GM18907 (cell line): ENCODE data around the gene PACSIN1.
A peak's percentile ranks its signal among the peaks of the same experiment; 100 is the strongest.

Experiments used
- ATAC-seq: cut with Tn5 transposase; IDR thresholded peaks from one replicate; pipeline ENCODE4 v1.9.1; 2021; ENCODE audit warnings: mild to moderate bottlenecking, moderate library complexity; ENCODE audit not compliant: unreplicated experiment

Gene PACSIN1

GRCh38 chr6:34465531-34466241, at the start of gene PACSIN1:
Gene PACSIN1 (plus strand): TSS chr6:34466076. CDS start chr6:34526306, 60,230 bp downstream.
- no peak for ATAC-seq

GRCh38 chr6:34416877-34417371, 49.0 kb upstream of the PACSIN1 start:
- ATAC-seq, result no peak

GRCh38 chr6:34418367-34418766, 47.5 kb upstream of the PACSIN1 start:
- no peak for ATAC-seq

- ATAC-seq, result no peak
Observed at GRCh38 chr6:34423254-34423653, 42.6 kb upstream of the PACSIN1 start.

- ATAC-seq, result no peak
Observed at GRCh38 chr6:34424200-34425131, 41.4 kb upstream of the PACSIN1 start.

GRCh38 chr6:34425132-34425497, 40.8 kb upstream of the PACSIN1 start:
- ATAC-seq, result peak; percentile 15

GRCh38 chr6:34425498-34426410, 40.1 kb upstream of the PACSIN1 start, which contains the start of gene RPS10:
Gene RPS10 (minus strand): TSS chr6:34426069. CDS start chr6:34425221, 848 bp downstream.
- peak; percentile 82 for ATAC-seq

GRCh38 chr6:34435916-34436315, 30.0 kb upstream of the PACSIN1 start:
- ATAC-seq, result no peak

- no peak for ATAC-seq
Observed at GRCh38 chr6:34436803-34437643, 28.9 kb upstream of the PACSIN1 start.

- no peak for ATAC-seq
Observed at GRCh38 chr6:34437644-34437970, 28.3 kb upstream of the PACSIN1 start.

GRCh38 chr6:34438705-34439104, 27.2 kb upstream of the PACSIN1 start:
- ATAC-seq, result no peak

- ATAC-seq, result no peak
Observed at GRCh38 chr6:34439442-34439841, 26.4 kb upstream of the PACSIN1 start.

- ATAC-seq, result no peak
Observed at GRCh38 chr6:34441526-34441925, 24.4 kb upstream of the PACSIN1 start.

GRCh38 chr6:34445313-34445860, 20.5 kb upstream of the PACSIN1 start:
- no peak for ATAC-seq

GRCh38 chr6:34447386-34447785, 18.5 kb upstream of the PACSIN1 start:
- no peak for ATAC-seq

- no peak for ATAC-seq
Observed at GRCh38 chr6:34447910-34448309, 18.0 kb upstream of the PACSIN1 start.

- ATAC-seq, result no peak
Observed at GRCh38 chr6:34451192-34451591, 14.7 kb upstream of the PACSIN1 start.

GRCh38 chr6:34455831-34456230, 10.0 kb upstream of the PACSIN1 start:
- no peak for ATAC-seq

GRCh38 chr6:34457382-34457741, 8.5 kb upstream of the PACSIN1 start:
- no peak for ATAC-seq
